ENCODE measurements around the gene ICOSLG.
"Not testable (repeated sequence)": the region's sequence is repeated elsewhere in the genome, so short reads cannot be mapped to it uniquely, and the experiment has no call there.

ICOSLG gene, protein sequence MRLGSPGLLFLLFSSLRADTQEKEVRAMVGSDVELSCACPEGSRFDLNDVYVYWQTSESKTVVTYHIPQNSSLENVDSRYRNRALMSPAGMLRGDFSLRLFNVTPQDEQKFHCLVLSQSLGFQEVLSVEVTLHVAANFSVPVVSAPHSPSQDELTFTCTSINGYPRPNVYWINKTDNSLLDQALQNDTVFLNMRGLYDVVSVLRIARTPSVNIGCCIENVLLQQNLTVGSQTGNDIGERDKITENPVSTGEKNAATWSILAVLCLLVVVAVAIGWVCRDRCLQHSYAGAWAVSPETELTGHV

DNA sequence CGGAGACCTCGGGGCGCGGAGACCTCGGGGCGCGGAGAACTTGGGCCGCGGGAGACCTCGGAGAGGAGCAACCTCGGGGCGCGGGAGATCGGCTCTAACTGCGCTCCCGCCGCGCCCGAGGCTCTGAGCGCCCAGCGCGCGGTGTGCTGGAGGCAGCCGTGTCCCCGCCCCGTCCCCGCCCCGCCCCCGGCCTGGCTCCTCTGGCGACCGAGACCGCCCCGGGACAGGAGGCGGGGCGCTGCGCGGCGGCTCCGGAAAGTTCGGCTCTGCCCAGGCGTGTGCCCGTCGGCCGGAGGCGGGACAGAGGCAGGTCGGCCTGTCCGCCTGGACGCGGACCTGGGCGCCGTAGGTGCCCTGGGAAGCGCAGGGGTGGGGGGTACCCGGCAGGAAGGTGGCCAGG, at the start of gene ICOSLG:
Gene ICOSLG (minus strand): TSS at position 102 of the 400 bp plus-strand sequence. CDS start 126 bp downstream, outside the sequence.
- DNase-seq (ENCODE audit: low read depth), result not testable (repeated sequence)

DNA sequence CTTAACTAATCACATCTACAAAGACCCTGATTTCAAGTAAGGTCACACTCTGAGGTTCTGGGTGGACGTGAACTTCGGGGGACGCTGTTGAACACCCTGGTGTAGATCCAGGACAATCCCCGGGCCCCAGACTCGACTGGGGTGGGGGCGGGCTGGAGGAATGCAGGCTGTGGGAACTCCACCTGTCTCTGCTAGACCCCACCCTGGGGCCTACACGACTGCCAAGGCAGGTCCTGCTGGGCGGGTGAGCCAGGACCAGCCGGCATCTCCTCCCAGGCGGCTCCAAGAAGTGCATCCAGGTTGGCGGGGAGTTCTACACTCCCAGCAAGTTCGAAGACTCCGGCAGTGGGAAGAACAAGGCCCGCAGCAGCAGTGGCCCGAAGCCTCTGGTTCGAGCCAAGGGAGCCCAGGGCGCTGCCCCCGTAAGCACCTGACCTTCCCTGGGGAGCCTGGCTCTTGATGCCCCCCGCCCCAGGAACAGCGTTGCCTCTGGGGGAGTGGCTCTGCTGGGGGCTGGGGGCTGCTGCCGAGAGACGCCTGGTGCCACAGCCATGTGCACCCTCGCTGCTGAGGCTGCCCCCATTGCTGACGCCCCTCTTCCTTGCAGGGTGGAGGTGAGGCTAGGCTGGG, 48.8 kb upstream of the ICOSLG start:
- no peak for DNase-seq (ENCODE audit: low read depth)

DNA sequence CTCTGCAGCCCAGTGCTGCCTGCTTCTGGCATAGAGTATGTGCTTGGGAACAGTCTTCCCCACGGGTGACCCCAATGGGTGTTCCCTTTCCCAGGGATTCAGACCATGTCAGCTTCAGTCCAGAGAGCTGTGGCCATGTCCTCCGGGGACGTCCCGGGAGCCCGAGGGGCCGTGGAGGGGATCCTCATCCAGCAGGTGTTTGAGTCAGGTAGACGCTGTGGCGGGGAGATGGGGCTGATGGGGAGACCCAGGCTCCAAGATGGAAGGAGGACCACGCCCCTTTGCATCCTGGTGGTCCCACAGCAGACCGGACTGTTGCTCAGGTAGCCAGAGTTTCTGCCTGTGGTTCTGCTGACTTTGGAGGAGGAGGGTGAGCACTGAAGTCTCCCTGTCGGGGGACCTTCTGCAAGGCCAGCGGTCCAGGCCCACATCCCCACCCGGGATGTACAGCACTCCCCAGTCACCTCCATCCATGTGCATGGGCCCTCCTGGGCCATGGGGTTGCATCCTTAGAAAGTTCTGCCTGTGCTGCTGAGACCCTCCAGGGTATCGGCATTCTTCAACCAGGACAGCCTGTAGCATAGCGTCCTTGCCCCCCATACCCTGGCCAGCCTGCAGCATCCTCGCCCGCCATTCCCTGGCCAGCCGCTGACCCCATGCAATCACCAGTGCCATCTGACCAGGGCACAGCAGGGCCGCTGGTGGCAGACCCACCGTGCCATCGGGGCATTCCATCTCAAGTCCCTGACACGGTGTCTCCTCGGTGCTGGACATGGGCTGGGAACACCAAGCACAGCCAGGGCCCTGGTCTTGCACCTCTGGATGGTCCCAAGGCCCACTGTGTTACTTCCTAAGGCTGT, 47.7 kb upstream of the ICOSLG start:
- DNase-seq (ENCODE audit: low read depth), result no peak

DNA sequence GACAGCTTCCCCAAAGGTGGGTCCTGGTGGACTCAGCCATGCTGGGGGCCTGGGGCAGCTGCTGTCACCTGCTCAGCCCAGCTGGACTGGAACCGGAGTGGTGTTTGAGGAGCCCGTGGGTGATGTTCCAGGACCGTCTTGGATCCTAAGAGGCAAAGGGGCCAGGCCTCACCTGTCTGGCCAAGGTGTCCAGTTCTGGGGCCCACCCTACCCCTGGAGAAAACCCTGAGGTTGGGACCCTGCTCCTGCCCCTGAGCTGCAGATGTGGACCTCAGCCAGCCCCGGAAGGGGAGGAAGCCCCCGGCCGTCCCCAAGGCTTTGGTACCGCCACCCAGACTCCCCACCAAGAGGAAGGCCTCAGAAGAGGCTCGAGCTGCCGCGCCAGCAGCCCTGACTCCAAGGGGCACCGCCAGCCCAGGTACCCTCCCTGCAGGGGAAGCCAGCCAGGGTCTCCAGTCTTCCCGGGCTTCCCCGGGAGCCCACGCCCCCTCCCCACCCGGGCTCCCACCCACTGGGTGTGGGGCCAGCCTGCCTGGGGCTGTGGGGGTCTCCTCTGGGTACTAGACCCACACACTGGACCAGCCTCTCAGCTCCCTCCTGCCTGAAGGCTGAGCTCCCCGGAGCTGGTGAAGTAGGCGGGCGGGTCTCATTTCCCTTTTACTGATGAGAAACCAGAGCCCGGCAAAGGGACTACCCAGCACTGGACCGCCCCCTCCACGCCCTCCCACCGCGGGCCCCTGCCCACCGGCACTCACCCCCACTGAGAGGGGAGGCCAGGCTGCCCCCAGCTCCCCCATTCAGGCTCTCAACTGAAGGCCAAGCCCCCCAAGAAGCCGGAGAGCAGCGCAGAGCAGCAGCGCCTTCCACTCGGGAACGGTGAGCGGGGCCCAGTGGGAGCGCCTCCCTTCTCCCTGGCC, 46.2 kb upstream of the ICOSLG start:
- DNase-seq (ENCODE audit: low read depth), result no peak

DNA sequence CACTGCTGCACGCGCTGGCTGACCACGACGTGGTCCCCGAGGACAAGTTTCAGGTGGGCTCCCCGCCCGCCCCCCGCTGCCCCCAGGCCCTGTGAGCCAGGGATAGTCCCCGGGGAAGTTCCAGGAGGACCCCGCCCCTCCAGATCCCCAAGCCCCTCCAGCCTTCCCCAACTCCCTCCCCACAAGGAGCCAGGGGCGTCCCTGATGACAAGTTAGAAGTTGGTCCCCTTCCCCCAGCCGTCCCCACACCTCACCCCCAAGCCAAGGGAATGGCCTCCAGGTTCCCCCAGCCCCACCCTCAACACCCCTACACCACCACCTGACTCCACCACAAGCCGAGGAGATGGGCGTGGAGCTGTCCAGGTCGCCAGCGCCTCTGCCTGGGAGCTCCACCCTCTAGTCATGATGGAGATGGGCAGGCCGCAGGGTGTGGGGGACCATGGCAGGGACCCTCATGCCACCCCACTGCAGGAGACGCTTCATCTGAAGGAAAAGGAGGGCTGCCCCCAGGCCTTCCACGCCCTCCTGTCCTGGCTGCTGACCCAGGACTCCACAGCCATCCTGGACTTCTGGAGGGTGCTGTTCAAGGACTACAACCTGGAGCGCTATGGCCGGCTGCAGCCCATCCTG, 45.5 kb upstream of the ICOSLG start:
- no peak for DNase-seq (ENCODE audit: low read depth)

DNA sequence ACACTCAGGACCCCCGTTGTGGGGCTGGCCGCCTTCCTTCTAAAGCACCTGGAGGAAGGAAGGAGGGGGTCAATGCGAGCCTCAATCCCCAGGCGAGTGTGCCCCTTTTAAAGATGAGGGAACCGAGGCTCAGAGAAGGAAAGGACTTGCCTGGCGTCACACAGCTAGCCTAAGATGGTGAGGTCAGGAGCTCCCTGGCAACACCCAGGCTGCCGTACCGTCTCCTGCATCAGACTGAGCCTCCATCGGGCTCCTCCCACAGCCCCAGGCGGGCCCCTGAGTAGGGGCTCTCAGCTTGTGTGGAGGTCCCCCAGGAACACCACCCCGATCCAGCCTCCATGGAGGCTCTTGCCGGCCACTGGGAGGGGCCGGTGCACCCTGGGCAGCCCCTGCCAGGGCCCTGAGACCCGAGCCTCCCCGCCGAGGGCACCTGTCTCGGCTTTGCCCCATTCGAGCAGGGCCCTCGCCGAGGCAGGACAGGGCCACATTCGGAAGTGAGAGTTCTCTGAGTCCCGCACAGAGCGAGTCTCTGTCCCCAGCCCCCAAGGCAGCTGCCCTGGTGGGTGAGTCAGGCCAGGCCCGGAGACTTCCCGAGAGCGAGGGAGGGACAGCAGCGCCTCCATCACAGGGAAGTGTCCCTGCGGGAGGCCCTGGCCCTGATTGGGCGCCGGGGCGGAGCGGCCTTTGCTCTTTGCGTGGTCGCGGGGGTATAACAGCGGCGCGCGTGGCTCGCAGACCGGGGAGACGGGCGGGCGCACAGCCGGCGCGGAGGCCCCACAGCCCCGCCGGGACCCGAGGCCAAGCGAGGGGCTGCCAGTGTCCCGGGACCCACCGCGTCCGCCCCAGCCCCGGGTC, 44.6 kb upstream of the ICOSLG start, which contains the start of gene AIRE:
Gene AIRE (plus strand): TSS at position 739 of the 855 bp plus-strand sequence. CDS start 131 bp downstream, outside the sequence.
- no peak for DNase-seq (ENCODE audit: low read depth)

DNA sequence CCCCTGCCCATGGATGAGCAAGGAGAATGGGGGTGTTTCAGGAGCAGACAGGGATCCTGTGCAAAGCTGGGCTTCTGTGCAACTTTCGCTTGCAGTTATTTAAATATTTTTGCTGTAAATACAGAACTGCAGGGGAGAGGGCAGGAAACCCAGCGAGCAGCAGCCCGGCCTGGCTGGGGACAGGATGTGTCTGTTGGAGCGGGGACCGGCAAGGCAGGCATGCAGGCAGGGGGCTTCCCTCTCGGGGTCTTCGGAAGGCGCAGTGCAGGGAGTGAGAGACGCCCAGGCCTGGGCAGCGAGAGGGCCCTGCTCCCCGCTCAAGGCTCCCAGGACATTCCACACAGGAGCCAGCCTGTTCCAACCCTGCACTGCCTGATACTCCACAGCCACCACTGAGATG, 43.2 kb upstream of the ICOSLG start:
- no peak for DNase-seq (ENCODE audit: low read depth)

DNA sequence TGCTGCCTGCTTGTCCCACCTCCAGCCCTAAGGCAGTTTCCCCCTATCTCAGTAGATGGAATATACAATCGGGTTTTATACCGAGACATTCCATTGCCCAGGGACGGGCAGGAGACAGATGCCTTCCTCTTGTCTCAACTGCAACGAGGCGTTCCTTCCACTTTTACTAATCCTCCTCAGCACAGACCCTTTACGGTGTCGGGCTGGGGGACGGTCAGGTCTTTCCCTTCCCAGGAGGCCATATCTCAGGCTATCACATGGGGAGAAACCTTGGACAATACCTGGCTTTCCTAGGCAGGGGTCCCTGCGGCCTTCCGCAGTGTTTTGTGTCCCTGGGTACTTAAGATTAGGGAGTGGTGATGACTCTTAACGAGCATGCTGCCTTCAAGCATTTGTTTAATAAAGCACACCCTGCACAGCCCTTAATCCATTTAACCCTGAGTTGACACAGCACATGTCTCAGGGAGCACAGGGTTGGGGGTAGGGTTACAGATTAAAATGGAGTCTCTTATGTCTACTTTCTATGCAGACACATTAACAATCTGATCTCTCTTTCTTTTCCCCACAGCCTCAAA, 42.6 kb upstream of the ICOSLG start:
- DNase-seq (ENCODE audit: low read depth), result not testable (repeated sequence)

DNA sequence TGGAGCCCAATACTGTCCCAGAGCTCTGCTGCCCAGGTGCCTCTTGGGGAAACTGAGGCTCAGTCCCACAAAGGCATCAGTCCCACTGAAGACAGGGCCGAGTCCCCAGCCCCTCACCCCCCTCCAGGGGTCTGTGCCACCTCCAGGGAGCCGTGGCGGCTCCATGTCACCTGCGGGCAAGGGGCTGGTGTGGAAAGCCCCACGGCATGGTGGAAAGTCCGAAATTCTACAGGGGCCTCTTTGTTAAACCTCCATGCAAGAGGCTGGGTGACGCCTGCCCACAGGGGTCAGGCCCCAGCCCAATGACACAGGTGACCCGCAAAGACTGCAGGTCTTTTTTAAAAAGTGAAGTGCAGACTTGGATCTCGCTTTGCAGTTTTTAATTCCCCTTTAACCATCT, 41.6 kb upstream of the ICOSLG start:
- DNase-seq (ENCODE audit: low read depth), result no peak

DNA sequence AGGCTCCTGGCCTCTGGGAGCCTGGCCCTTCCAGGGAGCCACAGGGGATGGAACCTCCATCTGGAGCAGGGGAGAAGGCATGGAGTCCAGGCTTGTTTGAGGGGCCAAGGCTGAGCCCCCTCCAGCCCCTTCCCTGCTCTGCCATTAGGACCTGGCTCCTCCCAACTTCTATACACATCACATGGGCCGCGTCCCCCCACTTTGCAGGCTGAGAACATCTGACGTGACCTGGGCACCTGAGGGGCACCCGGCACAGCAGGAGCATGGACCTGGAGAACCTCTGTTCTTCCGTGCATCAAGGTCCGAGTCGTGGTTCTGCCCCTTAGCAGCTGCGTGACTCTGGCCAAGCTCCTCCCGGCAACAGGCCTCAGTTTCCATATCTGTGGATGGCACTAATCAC, 41.1 kb upstream of the ICOSLG start:
- no peak for DNase-seq (ENCODE audit: low read depth)

DNA sequence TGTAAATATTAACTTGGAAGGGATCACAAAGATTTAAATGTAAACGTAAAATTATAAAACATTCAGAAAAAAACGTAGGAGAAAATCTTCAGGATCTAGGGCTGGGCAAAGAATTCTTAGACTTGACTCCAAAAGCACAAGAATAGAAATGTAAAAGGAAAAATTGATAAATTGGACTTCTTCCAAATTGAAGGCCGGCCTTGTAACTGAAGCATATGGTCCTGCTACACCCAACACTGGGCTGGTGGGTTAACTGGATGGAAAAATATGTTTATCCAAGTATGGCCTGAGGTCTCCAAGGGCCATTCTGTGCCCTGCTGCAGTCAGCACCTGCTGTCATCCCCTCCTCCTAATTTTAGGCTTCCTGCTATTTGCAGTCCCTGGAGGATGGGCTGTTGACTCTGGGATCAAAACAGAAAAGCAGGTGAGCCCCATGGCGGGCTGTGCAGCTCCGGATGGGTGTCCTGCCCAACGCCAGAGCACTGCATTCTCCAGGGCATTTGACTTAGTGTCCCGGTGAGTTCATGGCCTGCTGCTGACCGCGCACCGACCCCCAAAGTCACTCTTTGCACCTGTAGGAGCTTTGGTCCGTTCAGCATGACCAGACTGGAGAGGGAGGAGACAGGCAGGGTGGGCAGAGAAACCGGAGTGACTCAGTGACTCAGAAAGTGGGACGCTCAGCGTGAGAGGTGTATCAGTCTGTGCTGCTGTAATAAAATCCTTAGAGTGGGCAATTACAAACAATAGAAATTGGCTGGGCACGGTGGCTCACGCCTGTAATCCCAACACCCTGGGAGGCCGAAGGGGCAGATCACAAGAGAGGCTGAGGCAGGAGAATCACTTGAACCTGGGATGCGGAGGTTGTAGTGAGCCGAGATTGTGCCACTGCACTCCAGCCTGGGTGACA, 38.9 kb upstream of the ICOSLG start:
- no peak for DNase-seq (ENCODE audit: low read depth)

DNA sequence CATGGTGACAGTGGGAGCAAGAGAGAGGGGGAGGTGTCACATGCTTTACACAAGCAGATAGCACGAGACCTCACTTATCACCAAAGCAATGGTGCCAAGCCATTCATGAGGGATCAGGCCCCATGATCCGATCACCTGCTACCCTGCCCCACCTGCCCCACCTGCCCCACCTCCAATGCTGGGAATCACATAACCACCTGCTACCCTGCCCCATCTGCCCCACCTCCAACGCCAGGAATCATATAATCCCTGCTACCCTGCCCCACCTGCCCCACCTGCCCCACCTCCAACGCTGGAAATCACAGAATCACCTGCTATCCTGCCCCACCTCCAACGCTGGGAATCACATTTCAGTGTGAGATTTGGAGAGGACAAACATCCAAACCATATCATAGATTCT, 34.3 kb upstream of the ICOSLG start:
- DNase-seq (ENCODE audit: low read depth), result no peak

DNA sequence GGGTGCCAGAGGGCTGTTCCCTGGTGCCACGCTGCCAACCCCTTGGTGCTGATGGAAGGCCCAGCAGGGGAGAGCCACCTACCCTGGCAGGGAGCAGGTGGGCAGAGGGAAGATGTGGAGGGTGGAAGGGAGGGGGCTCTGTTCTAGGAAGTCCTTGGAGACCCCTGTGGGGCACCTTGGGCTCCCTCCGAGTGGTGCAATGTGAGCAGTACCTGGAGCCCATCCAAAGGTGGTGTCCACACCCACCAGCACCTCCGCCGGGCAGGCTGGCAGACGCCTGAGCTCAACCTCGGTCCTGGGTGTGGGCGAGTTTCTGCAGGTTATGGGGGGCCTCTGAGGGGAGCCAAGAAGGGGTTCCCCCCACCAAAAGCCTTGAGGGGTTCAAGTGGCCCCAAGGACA, 32.3 kb upstream of the ICOSLG start:
- no peak for DNase-seq (ENCODE audit: low read depth)

DNA sequence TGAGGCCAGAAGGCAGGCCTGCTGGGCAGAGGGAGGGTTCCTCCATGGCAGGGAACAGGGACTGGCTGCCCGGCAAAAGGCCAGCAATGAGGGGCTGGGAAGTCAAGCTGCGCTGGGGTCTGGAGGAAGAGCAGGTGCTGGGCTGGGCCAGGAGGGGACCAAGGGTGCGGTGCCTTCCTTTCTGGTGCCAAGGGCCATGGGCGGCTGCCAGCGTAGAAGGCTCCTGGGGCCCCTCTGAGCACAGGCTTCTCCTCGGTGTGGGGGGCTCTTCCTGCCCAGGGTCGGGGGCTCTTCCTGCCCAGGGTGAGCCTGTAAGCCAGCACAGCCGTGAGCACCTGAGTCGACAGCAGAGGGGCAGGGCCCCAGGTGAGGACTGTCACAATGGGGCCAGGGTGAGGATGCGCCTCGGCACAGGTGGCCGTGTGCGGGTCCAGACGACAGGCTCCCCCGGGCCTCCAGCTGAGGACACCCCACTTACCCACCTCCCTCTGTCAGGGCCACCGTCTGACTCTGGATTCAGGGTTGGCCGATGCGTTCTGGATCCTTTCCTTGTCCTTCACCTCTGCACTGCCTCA, 31.6 kb upstream of the ICOSLG start:
- no peak for DNase-seq (ENCODE audit: low read depth)

DNA sequence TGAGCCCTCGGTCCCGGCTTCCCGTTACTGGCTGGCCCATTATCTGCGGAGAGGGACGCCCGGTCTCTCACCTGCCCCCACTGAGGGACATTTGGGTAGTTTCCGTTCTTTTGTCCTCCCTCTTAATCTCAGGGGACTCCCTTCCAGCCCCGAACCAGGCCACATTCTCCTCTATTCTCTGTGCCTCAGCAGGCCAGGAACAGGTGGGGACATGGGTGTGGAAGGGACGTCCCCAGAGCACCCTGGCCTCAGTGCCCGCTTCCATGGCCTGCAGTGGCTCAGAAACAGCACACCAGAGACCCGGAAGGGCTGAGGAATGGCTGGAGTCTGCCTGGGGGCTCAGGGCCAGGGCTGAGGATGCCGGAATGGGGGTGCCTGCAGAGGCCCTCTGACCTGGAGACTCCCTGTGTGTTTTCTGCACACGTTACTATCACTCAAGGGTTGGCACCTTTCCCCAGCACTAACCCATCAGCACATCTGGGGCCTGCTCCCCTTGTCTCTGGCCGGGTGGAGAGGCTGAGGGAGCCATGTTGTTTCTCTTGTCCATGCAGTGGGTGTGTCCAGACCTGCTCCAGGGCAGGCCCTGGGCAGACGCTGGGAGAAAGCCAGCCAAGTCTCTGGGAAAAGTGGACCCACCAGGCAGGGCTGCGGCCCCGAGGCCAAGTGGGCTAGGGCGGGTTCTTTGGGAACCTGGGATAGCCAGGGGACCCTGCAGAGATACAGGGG, 31.0 kb upstream of the ICOSLG start:
- no peak for DNase-seq (ENCODE audit: low read depth)

DNA sequence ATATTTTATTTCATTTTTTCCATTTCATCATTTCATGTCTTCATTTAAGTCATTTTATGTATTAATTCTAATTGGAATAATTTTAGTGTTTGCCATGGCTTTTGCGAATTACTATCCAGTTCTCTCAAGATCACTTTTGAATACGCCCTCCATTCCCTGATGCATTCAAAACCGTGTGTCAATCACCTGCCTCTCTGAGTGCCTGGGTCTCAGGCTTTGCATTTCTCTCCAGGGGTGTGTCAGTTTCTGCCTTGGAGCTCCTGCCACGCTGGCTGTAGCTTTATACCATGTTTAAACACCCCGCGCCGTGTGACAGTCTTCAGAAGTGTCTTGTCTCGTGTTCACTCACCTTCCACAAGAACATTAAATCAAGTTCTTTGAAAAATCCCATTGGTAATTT, 28.3 kb upstream of the ICOSLG start:
- no peak for DNase-seq (ENCODE audit: low read depth)

DNA sequence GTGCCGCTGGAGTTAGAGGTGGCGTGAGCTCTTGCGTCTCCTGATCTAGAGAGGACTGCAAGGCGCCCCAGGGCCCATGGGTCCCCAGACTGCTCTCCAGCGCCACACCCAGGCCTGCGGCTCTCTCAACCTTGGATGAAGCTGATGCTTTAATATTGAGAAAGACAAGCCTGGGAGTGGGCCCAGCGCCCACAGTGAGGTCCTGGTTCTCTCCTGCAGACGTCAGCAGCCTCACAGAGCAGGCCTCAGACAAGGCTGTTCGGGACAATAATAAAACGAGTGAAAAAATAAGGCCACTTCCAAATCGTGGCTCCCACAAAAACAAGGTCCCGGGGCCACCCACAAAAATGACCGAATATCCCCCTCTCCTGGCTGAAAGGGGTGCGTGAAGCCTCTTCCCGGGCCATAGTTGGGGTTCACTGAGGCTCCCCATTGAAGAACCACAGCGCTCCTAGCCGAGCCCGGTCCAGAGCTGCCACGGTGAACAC, 27.0 kb upstream of the ICOSLG start:
- no peak for DNase-seq (ENCODE audit: low read depth)

Measured in CMK (cell line).